HepG2 (cell line): ENCODE measurements around the gene TTLL8. TPM values are rescaled to one million over a fixed set of nuclear protein-coding genes. Genes with fewer than 3 reads are reported as not detected.

Experiments used
- AGO1 ChIP-seq: fragments of 200-400 bp; formaldehyde crosslinking; IDR thresholded peaks from 2 replicates; pipeline ENCODE4 v1.6.1; 2017; ENCODE audit warnings: mild to moderate bottlenecking, low read depth, low read length, moderate library complexity; ENCODE audit not compliant: poor library complexity, severe bottlenecking
- BRF2 ChIP-seq: sonication (generic); formaldehyde crosslinking; IDR thresholded peaks from 2 replicates; pipeline ENCODE4 v1.8.1; 2022; ENCODE audit warnings: mild to moderate bottlenecking, missing genetic modification reagents
- ESRRA ChIP-seq: sonication (generic); formaldehyde crosslinking; IDR thresholded peaks from 2 replicates; pipeline ENCODE4 v1.5.1; 2020; ENCODE audit warnings: mild to moderate bottlenecking, low read depth, missing genetic modification reagents
- GLI4 ChIP-seq: sonication (generic); formaldehyde crosslinking; IDR thresholded peaks from 2 replicates; pipeline ENCODE4 v1.5.1; 2020; ENCODE audit warnings: missing genetic modification reagents, mild to moderate bottlenecking, moderate library complexity, borderline replicate concordance
- HCFC1 ChIP-seq: fragments of 150-350 bp; IDR thresholded peaks from 2 replicates; pipeline ENCODE4 v1.6.1; 2014; ENCODE audit warnings: low read depth, low read length
- ISX ChIP-seq: sonication (generic); formaldehyde crosslinking; conservative IDR thresholded peaks from 2 replicates; pipeline ENCODE4 v1.5.0; 2020; ENCODE audit warnings: missing genetic modification reagents
- JUN ChIP-seq: sonication (generic); formaldehyde crosslinking; IDR thresholded peaks from 2 replicates; pipeline ENCODE4 v1.4.0; 2020; ENCODE audit warnings: mild to moderate bottlenecking, missing genetic modification reagents
- NR3C1 ChIP-seq: sonication (generic); formaldehyde crosslinking; IDR thresholded peaks from 2 replicates; pipeline ENCODE4 v1.4.0; 2020; ENCODE audit warnings: missing genetic modification reagents
- RAD51 ChIP-seq: fragments of 450-650 bp; IDR thresholded peaks from 2 replicates; pipeline ENCODE4 v1.6.1; 2016; ENCODE audit warnings: borderline replicate concordance
- REXO4 ChIP-seq: sonication (generic); formaldehyde crosslinking; IDR thresholded peaks from 2 replicates; pipeline ENCODE4 v1.8.0; 2022; ENCODE audit warnings: missing genetic modification reagents, mild to moderate bottlenecking, borderline replicate concordance
- TRIM24 ChIP-seq: sonication (generic); formaldehyde crosslinking; IDR thresholded peaks from 2 replicates; pipeline ENCODE4 v1.8.0; 2022; ENCODE audit warnings: mild to moderate bottlenecking, missing genetic modification reagents
- ZBTB1 ChIP-seq: sonication (generic); formaldehyde crosslinking; IDR thresholded peaks from 2 replicates; pipeline ENCODE4 v1.4.0; 2020; ENCODE audit warnings: missing genetic modification reagents, borderline replicate concordance
- ZBTB3 ChIP-seq: sonication (generic); formaldehyde crosslinking; IDR thresholded peaks from 2 replicates; pipeline ENCODE4 v1.4.0; 2020; ENCODE audit warnings: low read depth, mild to moderate bottlenecking, moderate library complexity, missing genetic modification reagents, borderline replicate concordance
- ZEB1 ChIP-seq: IDR thresholded peaks from 2 replicates; pipeline ENCODE4 v1.6.1; 2012; ENCODE audit warnings: mild to moderate bottlenecking, low read depth, inconsistent platforms; ENCODE audit not compliant: insufficient replicate concordance
- ZNF12 ChIP-seq: sonication (generic); formaldehyde crosslinking; IDR thresholded peaks from 2 replicates; pipeline ENCODE4 v1.5.0; 2020; ENCODE audit warnings: missing genetic modification reagents
- ZNF160 ChIP-seq: sonication (generic); formaldehyde crosslinking; IDR thresholded peaks from 2 replicates; pipeline ENCODE4 v1.8.0; 2022; ENCODE audit warnings: mild to moderate bottlenecking, inconsistent platforms, missing genetic modification reagents
- ZNF274 ChIP-seq: sonication (generic); formaldehyde crosslinking; IDR thresholded peaks from 2 replicates; pipeline ENCODE4 v1.5.1; 2020; ENCODE audit warnings: mild to moderate bottlenecking, missing genetic modification reagents
- ZNF292 ChIP-seq: sonication (generic); formaldehyde crosslinking; IDR thresholded peaks from 2 replicates; pipeline ENCODE4 v1.8.1; 2022; ENCODE audit warnings: mild to moderate bottlenecking, low read depth, missing genetic modification reagents, borderline replicate concordance
- ZNF788 ChIP-seq: sonication (generic); formaldehyde crosslinking; IDR thresholded peaks from 2 replicates; pipeline ENCODE4 v1.5.0; 2020; ENCODE audit warnings: mild to moderate bottlenecking, missing genetic modification reagents, borderline replicate concordance
- ZSCAN20 ChIP-seq: sonication (generic); formaldehyde crosslinking; IDR thresholded peaks from 2 replicates; pipeline ENCODE4 v1.4.0; 2020; ENCODE audit warnings: missing genetic modification reagents, mild to moderate bottlenecking, borderline replicate concordance
- polyA plus RNA-seq, 8 experiments: library from polyadenylated mRNA; depleted of rRNA in 3 of 8; stranded (reverse) in 7 of 8; unstranded in 1 of 8; fragments of >200 nt; fragmentation: Illumina TruSeq in 4 of 8; extraction: Trizol in 4 of 8; gene quantifications; 2 replicates each; pipeline versions ENCODE4 v1.2.1 to v1.2.3, GENCODE V29; 2011 to 2016; ENCODE audit warnings: low read depth in 4 of 8, missing spikeins in 1 of 8, mixed read lengths in 1 of 8; ENCODE audit not compliant: insufficient read depth in 1 of 8
- total RNA-seq, 5 experiments: library from RNA; depleted of rRNA; stranded (reverse); fragments of >200 nt; fragmentation: Illumina TruSeq; extraction: Trizol; gene quantifications; 2 replicates each; pipeline ENCODE4 v1.2.3, GENCODE V29; 2016; ENCODE audit warnings: low read depth in 1 of 5
- TF ChIP-seq, protein P1 (sequence below): sonication (generic); formaldehyde crosslinking; IDR thresholded peaks from 2 replicates; pipeline ENCODE4 v1.4.0; 2020; ENCODE audit warnings: missing genetic modification reagents
- TF ChIP-seq, protein P2 (sequence below): sonication (generic); formaldehyde crosslinking; IDR thresholded peaks from 2 replicates; pipeline ENCODE4 v1.4.0; 2020; ENCODE audit warnings: missing genetic modification reagents
- TF ChIP-seq, protein P3 (sequence below): sonication (generic); formaldehyde crosslinking; IDR thresholded peaks from 2 replicates; pipeline ENCODE4 v1.4.0; 2020; ENCODE audit warnings: missing genetic modification reagents
- TF ChIP-seq, protein P4 (sequence below): sonication (generic); formaldehyde crosslinking; IDR thresholded peaks from 2 replicates; pipeline ENCODE4 v1.5.0; 2020; ENCODE audit warnings: mild to moderate bottlenecking, missing genetic modification reagents

TTLL8 gene
- total and polyA plus RNA-seq, 2 of the 13 experiments (the other 11 are each of a cell fraction or from before 2014, with no cell fraction given): not detected

DNA sequence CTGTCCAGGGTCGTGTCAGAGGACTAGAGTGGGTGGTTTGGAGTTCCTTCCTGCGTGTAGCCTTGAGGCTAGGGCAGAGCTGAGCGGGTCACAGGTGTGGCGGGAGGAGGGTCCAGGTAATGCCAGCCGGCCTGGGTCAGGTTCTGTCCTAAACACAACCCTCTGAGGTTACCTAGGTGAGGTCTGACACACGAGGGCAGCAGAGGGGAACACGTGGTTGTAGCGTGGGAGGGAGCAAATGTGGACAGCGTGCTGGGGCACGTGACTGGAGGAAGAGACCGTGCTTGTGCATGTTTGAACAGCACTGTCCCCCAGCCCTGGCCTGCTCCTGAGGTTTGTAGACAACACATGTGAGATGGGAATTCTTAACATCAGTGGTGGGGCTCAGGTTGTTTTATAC lies 44.8 kb upstream of the TTLL8 start (continued):
- TF ChIP-seq, protein P1, sequence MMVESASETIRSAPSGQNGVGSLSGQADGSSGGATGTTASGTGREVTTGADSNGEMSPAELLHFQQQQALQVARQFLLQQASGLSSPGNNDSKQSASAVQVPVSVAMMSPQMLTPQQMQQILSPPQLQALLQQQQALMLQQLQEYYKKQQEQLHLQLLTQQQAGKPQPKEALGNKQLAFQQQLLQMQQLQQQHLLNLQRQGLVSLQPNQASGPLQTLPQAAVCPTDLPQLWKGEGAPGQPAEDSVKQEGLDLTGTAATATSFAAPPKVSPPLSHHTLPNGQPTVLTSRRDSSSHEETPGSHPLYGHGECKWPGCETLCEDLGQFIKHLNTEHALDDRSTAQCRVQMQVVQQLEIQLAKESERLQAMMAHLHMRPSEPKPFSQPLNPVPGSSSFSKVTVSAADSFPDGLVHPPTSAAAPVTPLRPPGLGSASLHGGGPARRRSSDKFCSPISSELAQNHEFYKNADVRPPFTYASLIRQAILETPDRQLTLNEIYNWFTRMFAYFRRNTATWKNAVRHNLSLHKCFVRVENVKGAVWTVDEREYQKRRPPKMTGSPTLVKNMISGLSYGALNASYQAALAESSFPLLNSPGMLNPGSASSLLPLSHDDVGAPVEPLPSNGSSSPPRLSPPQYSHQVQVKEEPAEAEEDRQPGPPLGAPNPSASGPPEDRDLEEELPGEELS (CRISPR knock-in tag): no peak
- TF ChIP-seq ZEB1 (no peak), ZBTB1 (CRISPR knock-in tag) (no peak), GLI4 (CRISPR knock-in tag) (no peak), RAD51 (peak; percentile 42; the same call in 1 of the 2 replicates), ESRRA (no peak), ISX (CRISPR knock-in tag) (no peak), ZNF292 (CRISPR knock-in tag) (no peak), BRF2 (CRISPR knock-in tag) (0 out of 2 replicates have a peak, but pooled peaks have one; percentile 39), ZNF788 (0 out of 2 replicates have a peak, but pooled peaks have one; percentile 55), ZSCAN20 (no peak), AGO1 (no peak), TRIM24 (CRISPR knock-in tag) (no peak), ZBTB3 (CRISPR knock-in tag) (no peak), REXO4 (peak; percentile 35; the same call in 1 of the 2 replicates), JUN (CRISPR knock-in tag) (no peak), NR3C1 (CRISPR knock-in tag) (no peak), ZNF12 (CRISPR knock-in tag) (peak; percentile 14; the same call in 1 of the 2 replicates), HCFC1 (no peak), ZNF160 (CRISPR knock-in tag) (no peak; the same call in 1 of the 2 replicates), ZNF274 (peak; percentile 40; the same call in 1 of the 2 replicates)
- TF ChIP-seq, protein P2, sequence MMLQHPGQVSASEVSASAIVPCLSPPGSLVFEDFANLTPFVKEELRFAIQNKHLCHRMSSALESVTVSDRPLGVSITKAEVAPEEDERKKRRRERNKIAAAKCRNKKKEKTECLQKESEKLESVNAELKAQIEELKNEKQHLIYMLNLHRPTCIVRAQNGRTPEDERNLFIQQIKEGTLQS (CRISPR knock-in tag): no peak
- TF ChIP-seq, protein P3, sequence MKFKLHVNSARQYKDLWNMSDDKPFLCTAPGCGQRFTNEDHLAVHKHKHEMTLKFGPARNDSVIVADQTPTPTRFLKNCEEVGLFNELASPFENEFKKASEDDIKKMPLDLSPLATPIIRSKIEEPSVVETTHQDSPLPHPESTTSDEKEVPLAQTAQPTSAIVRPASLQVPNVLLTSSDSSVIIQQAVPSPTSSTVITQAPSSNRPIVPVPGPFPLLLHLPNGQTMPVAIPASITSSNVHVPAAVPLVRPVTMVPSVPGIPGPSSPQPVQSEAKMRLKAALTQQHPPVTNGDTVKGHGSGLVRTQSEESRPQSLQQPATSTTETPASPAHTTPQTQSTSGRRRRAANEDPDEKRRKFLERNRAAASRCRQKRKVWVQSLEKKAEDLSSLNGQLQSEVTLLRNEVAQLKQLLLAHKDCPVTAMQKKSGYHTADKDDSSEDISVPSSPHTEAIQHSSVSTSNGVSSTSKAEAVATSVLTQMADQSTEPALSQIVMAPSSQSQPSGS (CRISPR knock-in tag): peak; percentile 56; the same call in 1 of the 2 replicates
- TF ChIP-seq, protein P4, sequence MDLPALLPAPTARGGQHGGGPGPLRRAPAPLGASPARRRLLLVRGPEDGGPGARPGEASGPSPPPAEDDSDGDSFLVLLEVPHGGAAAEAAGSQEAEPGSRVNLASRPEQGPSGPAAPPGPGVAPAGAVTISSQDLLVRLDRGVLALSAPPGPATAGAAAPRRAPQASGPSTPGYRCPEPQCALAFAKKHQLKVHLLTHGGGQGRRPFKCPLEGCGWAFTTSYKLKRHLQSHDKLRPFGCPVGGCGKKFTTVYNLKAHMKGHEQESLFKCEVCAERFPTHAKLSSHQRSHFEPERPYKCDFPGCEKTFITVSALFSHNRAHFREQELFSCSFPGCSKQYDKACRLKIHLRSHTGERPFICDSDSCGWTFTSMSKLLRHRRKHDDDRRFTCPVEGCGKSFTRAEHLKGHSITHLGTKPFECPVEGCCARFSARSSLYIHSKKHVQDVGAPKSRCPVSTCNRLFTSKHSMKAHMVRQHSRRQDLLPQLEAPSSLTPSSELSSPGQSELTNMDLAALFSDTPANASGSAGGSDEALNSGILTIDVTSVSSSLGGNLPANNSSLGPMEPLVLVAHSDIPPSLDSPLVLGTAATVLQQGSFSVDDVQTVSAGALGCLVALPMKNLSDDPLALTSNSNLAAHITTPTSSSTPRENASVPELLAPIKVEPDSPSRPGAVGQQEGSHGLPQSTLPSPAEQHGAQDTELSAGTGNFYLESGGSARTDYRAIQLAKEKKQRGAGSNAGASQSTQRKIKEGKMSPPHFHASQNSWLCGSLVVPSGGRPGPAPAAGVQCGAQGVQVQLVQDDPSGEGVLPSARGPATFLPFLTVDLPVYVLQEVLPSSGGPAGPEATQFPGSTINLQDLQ (CRISPR knock-in tag): 0 out of 2 replicates have a peak, but pooled peaks have one; percentile 37
